OCI-LY7 (cell line): ENCODE data around the gene RHOT1.

Experiments
- CTCF ChIP-seq: fragments of 200-600 bp; sonication (generic); conservative IDR thresholded peaks from 2 replicates; pipeline ENCODE4 v1.5.1; 2014; ENCODE audit warnings: mild to moderate bottlenecking, antibody characterized with exemption, low read length, moderate library complexity, mixed read lengths
- EZH2phosphoT487 ChIP-seq: fragments of 200-600 bp; sonication (generic); IDR thresholded peaks from 2 replicates; pipeline ENCODE4 v1.6.1; 2018; ENCODE audit warnings: low read depth, borderline replicate concordance, mild to moderate bottlenecking, mixed run types, antibody characterized with exemption, low read length, moderate library complexity, mixed read lengths

GRCh38 chr17:32159586-32160438 is 17.5 kb downstream of the RHOT1 start:
- TF ChIP-seq CTCF, result no peak
- TF ChIP-seq EZH2phosphoT487, result no peak
